Esophagus muscularis mucosa (tissue), 4 donors: ENCODE results near the gene SAFB. TPM values are rescaled to one million over a fixed set of nuclear protein-coding genes. Genes with fewer than 3 reads are reported as not detected.

ENCODE experiments used
- DNase-seq: peaks from one replicate; pipeline ENCODE4 v3.0.0-alpha.2; 2017; ENCODE audit errors: extremely low spot score
- H3K27ac ChIP-seq, 4 donors: fragments of 200-600 bp; sonication (generic); replicated peaks in 1 of 4; 1 replicate in 3 of 4; 2 replicates in 1 of 4; pipeline ENCODE4 v1.5.1; 2016 to 2019; ENCODE audit warnings: mild to moderate bottlenecking in 1 of 4
- H3K27me3 ChIP-seq, 4 donors: fragments of 200-600 bp; sonication (generic); one replicate each; pipeline versions ENCODE4 v1.5.1 to v1.6.0; 2016 to 2019
- H3K36me3 ChIP-seq, 4 donors: fragments of 200-600 bp; sonication (generic); one replicate each; pipeline ENCODE4 v1.5.1; 2016 to 2019
- H3K4me1 ChIP-seq, 4 donors: fragments of 200-600 bp; sonication (generic); one replicate each; pipeline ENCODE4 v1.5.1; 2016 to 2019
- H3K4me3 ChIP-seq, 4 donors: fragments of 200-600 bp; sonication (generic); 1 replicate in 2 of 4; 2 replicates in 2 of 4; pipeline ENCODE4 v1.5.1; 2016 to 2019; ENCODE audit warnings: mild to moderate bottlenecking in 4 of 4, moderate library complexity in 1 of 4
- H3K9me3 ChIP-seq, 4 donors: fragments of 200-600 bp; sonication (generic); 1 replicate in 3 of 4; 2 replicates in 1 of 4; pipeline ENCODE4 v1.5.1; 2016 to 2019
- CTCF ChIP-seq, 3 experiments: fragments of 200-600 bp in 2 of 3; fragments of 450-650 bp in 1 of 3; sonication (generic) in 2 of 3; IDR thresholded peaks; one replicate each; pipeline ENCODE4 v1.5.1; 2017 to 2019; ENCODE audit warnings: antibody characterized with exemption in 3 of 3, mild to moderate bottlenecking in 2 of 3, moderate library complexity in 1 of 3
- EP300 ChIP-seq: sonication (generic); formaldehyde crosslinking; IDR thresholded peaks from one replicate; pipeline ENCODE4 v1.6.1; 2017; ENCODE audit warnings: antibody characterized with exemption
- POLR2A ChIP-seq: fragments of 450-650 bp; IDR thresholded peaks from one replicate; pipeline ENCODE4 v1.6.1; 2017; ENCODE audit warnings: antibody characterized with exemption, moderate library complexity, mild to moderate bottlenecking, low read depth
- POLR2AphosphoS5 ChIP-seq, 2 donors: sonication (generic); formaldehyde crosslinking; IDR thresholded peaks; one replicate each; pipeline ENCODE4 v1.6.1; 2017; ENCODE audit warnings: antibody characterized with exemption in 2 of 2
- WGBS: methylation state at CpG from one replicate; pipeline ENCODE4 v1.1.5; 2018; 5-methylcytosine and 5-hydroxymethylcytosine counted together
- intact Hi-C: fragments of 100-400 bp; cut with DNase I; formaldehyde crosslinking; loops from one replicate; pipeline ENCODE4 v1.15.1; 2023
- total RNA-seq, 4 donors: library from RNA; depleted of rRNA; stranded (reverse); fragments of >200 nt; gene quantifications; one replicate each; pipeline versions ENCODE4 v1.1.0 to v1.2.1, GENCODE V29; 2016

Gene SAFB
- total RNA-seq, 4 donors from 2014 or later = 48.4 to 96.2 (median 75.7) TPM

- Histone ChIP-seq H3K4me3 (no peak overlapping the region), H3K27me3 (no peaks in the 10 kb centered on the region), H3K27ac (no peak overlapping the region), H3K4me1 (peaks cover 16 to 19% (median 19%) of the 10 kb centered on the region in 4 donors), H3K36me3 (peaks cover 53 to 85% (median 79%) of the 10 kb centered on the region in 4 donors), H3K9me3 (no peaks in the 10 kb centered on the region)
- WGBS = 89% methylated on average over 19 of the region's 23 CpGs
- TF ChIP-seq EP300 (no peak), CTCF (IDR thresholded peaks at IDR 0.05) (no peak), POLR2AphosphoS5 (IDR thresholded peaks at IDR 0.05) (no peak), POLR2A (no peak)
- intact Hi-C loops = no loop called here
- DNase-seq = no peak
Observed at GRCh38 chr19:5587661-5588060, 35.2 kb upstream of the SAFB start.

GRCh38 chr19:5588441-5588840, 34.4 kb upstream of the SAFB start:
- DNase-seq = no peak
- 85% methylated on average over 10 of the region's 10 CpGs for WGBS
- Histone ChIP-seq H3K27me3 (no peaks in the 10 kb centered on the region), H3K4me1 (peaks cover 16 to 19% (median 19%) of the 10 kb centered on the region in 4 donors), H3K4me3 (no peak overlapping the region), H3K36me3 (peaks cover 61 to 87% (median 81%) of the 10 kb centered on the region in 4 donors), H3K9me3 (no peaks in the 10 kb centered on the region), H3K27ac (no peak overlapping the region)
- intact Hi-C loops = no loop called here
- TF ChIP-seq EP300 (no peak), CTCF (IDR thresholded peaks at IDR 0.05) (no peak), POLR2AphosphoS5 (IDR thresholded peaks at IDR 0.05) (no peak), POLR2A (no peak)

GRCh38 chr19:5588906-5589676, 33.8 kb upstream of the SAFB start:
- 76% methylated on average over 19 of the region's 30 CpGs for WGBS
- Histone ChIP-seq H3K9me3 (no peaks in the 10 kb centered on the region), H3K36me3 (peaks cover 68 to 88% (median 85%) of the 10 kb centered on the region in 4 donors), H3K4me3 (no peak overlapping the region), H3K27ac (no peak overlapping the region), H3K27me3 (no peaks in the 10 kb centered on the region), H3K4me1 (peaks cover 16 to 19% (median 19%) of the 10 kb centered on the region in 4 donors)
- TF ChIP-seq POLR2AphosphoS5 (IDR thresholded peaks at IDR 0.05) (no peak), EP300 (no peak), POLR2A (no peak), CTCF (IDR thresholded peaks at IDR 0.05) (no peak)
- intact Hi-C loops = no loop called here
- no peak for DNase-seq

GRCh38 chr19:5590151-5590864, 32.6 kb upstream of the SAFB start:
- Histone ChIP-seq H3K27me3 (no peaks in the 10 kb centered on the region), H3K4me3 (no peak overlapping the region), H3K36me3 (peaks cover 80 to 98% (median 95%) of the 10 kb centered on the region in 4 donors), H3K27ac (no peak overlapping the region), H3K4me1 (peaks cover 14 to 15% (median 15%) of the 10 kb centered on the region in 4 donors), H3K9me3 (no peaks in the 10 kb centered on the region)
- WGBS = 86% methylated on average over 12 of the region's 22 CpGs
- DNase-seq = no peak
- TF ChIP-seq POLR2AphosphoS5 (IDR thresholded peaks at IDR 0.05) (no peak), CTCF (IDR thresholded peaks at IDR 0.05) (no peak), EP300 (no peak), POLR2A (no peak)
- intact Hi-C loops = no loop called here
